MM.1S (cell line): ENCODE results near the gene LIG3.

Experiments
- CTCF ChIP-seq: fragments of 300-600 bp; sonication (generic); IDR thresholded peaks from 2 replicates; pipeline ENCODE4 v1.5.1; 2016; ENCODE audit warnings: antibody characterized with exemption, low read length, mixed read lengths
- EZH2 ChIP-seq: fragments of 300-600 bp; sonication (generic); optimal IDR thresholded peaks from 2 replicates; pipeline ENCODE3; 2017; ENCODE audit warnings: low read depth, mild to moderate bottlenecking, antibody characterized with exemption, low read length, mixed read lengths
- EZH2phosphoT487 ChIP-seq: fragments of 300-600 bp; sonication (generic); IDR thresholded peaks from 2 replicates; pipeline ENCODE4 v1.6.1; 2018; ENCODE audit warnings: antibody characterized with exemption, low read length

GRCh38 chr17:35017021-35017420 lies 36.7 kb downstream of the LIG3 start:
- TF ChIP-seq CTCF (no peak), EZH2 (no peak), EZH2phosphoT487 (no peak)
